ENCODE data around the gene BTBD9. TPM values are rescaled to one million over a fixed set of nuclear protein-coding genes. Genes with fewer than 3 reads are reported as not detected.
"Not testable (repeated sequence)": the region's sequence is repeated elsewhere in the genome, so short reads cannot be mapped to it uniquely, and the experiment has no call there.

Gene BTBD9
- total RNA-seq, 1 experiment from 2014 or later = 19.4 TPM

- TF ChIP-seq, protein P1, sequence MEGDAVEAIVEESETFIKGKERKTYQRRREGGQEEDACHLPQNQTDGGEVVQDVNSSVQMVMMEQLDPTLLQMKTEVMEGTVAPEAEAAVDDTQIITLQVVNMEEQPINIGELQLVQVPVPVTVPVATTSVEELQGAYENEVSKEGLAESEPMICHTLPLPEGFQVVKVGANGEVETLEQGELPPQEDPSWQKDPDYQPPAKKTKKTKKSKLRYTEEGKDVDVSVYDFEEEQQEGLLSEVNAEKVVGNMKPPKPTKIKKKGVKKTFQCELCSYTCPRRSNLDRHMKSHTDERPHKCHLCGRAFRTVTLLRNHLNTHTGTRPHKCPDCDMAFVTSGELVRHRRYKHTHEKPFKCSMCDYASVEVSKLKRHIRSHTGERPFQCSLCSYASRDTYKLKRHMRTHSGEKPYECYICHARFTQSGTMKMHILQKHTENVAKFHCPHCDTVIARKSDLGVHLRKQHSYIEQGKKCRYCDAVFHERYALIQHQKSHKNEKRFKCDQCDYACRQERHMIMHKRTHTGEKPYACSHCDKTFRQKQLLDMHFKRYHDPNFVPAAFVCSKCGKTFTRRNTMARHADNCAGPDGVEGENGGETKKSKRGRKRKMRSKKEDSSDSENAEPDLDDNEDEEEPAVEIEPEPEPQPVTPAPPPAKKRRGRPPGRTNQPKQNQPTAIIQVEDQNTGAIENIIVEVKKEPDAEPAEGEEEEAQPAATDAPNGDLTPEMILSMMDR (IDR thresholded peaks at IDR 0.05; ENCODE audit: unreplicated experiment) = no peak
- H3K9me3 Mint-ChIP-seq (ENCODE audit: low read depth, unreplicated experiment) = no peaks in the 10 kb centered on the region
- H3K27me3 Mint-ChIP-seq (ENCODE audit: unreplicated experiment) = no peaks in the 10 kb centered on the region
- no peak overlapping the region for H3K4me3 Mint-ChIP-seq (ENCODE audit: low read depth, unreplicated experiment)
- no peaks in the 10 kb centered on the region for H3K36me3 Mint-ChIP-seq (ENCODE audit: insufficient read depth, unreplicated experiment)
- no peak overlapping the region for H3K27ac Mint-ChIP-seq (ENCODE audit: unreplicated experiment)
- intact Hi-C loops (cut with micrococcal nuclease; ENCODE audit: unreplicated experiment) = no loop called here
- no TSS peak for BruUV-seq (replicated peaks)
- no peak for DNase-seq
- no peaks in the 10 kb centered on the region for H3K4me1 Mint-ChIP-seq (ENCODE audit: low read depth, unreplicated experiment)
- CTCF ChIA-PET = interaction anchor here (0.6 kb wide), 1 partner anchor 65 kb away, joined by 4 read pairs; no protein-coding TSS in a partner anchor
Measured at GRCh38 chr6:38432479-38432878, 207.2 kb downstream of the BTBD9 start.

DNA sequence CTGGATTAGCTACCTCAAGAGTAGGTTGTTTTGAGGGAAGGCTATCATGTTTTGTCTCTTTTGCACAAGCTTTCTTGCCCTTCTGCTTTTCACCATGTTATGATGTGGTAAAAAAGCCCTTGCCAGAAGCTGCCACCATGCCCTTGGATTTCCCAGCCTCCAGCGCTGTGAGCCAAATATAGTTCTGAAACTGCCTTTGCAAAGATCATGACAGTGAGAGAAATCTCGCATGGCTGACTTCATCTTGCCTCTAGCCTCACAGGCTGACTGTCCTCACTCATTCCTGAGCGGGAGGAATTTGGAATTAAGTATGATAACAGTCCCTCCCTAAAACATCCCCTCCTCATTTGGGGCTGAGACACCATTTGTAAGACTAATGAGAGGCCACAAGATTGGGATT, 207.7 kb downstream of the BTBD9 start:
- H3K36me3 Mint-ChIP-seq (ENCODE audit: insufficient read depth, unreplicated experiment) = no peaks in the 10 kb centered on the region
- BruUV-seq (replicated peaks) = no TSS peak
- intact Hi-C loops (cut with micrococcal nuclease; ENCODE audit: unreplicated experiment) = no loop called here
- CTCF ChIA-PET = no interaction called here
- no peaks in the 10 kb centered on the region for H3K9me3 Mint-ChIP-seq (ENCODE audit: low read depth, unreplicated experiment)
- DNase-seq = no peak
- no peaks in the 10 kb centered on the region for H3K27me3 Mint-ChIP-seq (ENCODE audit: unreplicated experiment)
- TF ChIP-seq, protein P1 (IDR thresholded peaks at IDR 0.05; ENCODE audit: unreplicated experiment) = no peak
- no peak overlapping the region for H3K4me3 Mint-ChIP-seq (ENCODE audit: low read depth, unreplicated experiment)
- no peaks in the 10 kb centered on the region for H3K4me1 Mint-ChIP-seq (ENCODE audit: low read depth, unreplicated experiment)
- H3K27ac Mint-ChIP-seq (ENCODE audit: unreplicated experiment) = no peak overlapping the region

DNA sequence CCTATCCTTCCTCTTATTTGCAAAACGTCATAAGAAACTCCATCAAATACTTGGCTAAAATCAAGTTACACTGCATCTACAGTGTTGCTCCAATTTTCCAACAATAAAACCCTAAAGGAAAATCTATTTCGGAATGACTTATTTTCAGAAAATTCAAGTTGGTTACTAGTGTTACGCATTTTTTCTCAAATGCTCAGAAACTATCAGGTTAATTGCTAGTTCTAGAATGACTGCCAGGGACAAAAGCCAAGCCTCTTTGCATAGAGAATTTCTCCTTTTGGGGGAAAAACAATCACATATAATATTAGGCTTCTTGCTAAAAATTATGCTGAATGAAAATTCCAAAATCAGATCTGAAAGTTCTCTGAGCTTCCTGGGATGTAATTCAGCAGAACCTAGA, 210.2 kb downstream of the BTBD9 start:
- Mint-ChIP-seq H3K27ac (ENCODE audit: unreplicated experiment) (no peak overlapping the region), H3K36me3 (ENCODE audit: insufficient read depth, unreplicated experiment) (no peaks in the 10 kb centered on the region), H3K27me3 (ENCODE audit: unreplicated experiment) (no peaks in the 10 kb centered on the region), H3K4me3 (ENCODE audit: low read depth, unreplicated experiment) (no peak overlapping the region), H3K4me1 (ENCODE audit: low read depth, unreplicated experiment) (no peaks in the 10 kb centered on the region), H3K9me3 (ENCODE audit: low read depth, unreplicated experiment) (no peaks in the 10 kb centered on the region)
- BruUV-seq (replicated peaks) = no TSS peak
- intact Hi-C loops (cut with micrococcal nuclease; ENCODE audit: unreplicated experiment) = no loop called here
- CTCF ChIA-PET = no interaction called here
- TF ChIP-seq, protein P1 (IDR thresholded peaks at IDR 0.05; ENCODE audit: unreplicated experiment) = no peak
- DNase-seq = no peak

DNA sequence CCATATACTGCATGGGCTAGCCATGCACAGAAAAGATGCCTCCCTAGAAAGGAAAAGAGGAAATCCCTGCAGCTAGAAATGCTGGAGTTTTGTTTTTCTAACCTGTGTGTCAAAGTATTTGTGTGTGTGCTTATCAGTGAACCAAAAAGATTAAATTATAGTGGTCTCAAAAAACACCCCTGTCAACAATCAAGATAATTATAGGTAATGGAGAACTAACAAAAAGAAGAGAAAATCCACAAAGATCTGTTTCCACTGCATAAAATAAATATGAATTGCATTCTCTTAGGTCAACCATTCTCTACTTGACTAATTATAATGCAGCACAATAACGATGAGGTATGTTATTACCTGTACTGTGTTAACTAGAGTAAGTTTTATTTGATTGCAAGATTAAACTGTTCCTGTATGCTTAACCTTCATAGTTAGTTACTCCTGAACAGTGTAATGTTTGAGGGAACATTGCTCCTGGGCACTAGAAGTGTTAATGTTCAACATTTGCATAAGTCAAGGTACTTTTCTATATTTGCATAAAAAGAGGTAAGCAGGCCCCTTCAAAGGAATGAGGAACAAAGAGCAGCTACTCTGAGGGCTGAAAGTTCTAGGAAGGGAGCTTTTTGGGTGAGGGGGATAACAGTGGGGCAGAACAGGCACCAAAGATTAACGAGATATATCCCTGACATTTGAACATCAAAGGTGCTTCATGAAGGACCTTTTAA, 212.1 kb downstream of the BTBD9 start:
- H3K4me1 Mint-ChIP-seq (ENCODE audit: low read depth, unreplicated experiment) = no peaks in the 10 kb centered on the region
- DNase-seq = no peak
- no peaks in the 10 kb centered on the region for H3K9me3 Mint-ChIP-seq (ENCODE audit: low read depth, unreplicated experiment)
- CTCF ChIA-PET = interaction anchor here (0.6 to 0.7 kb wide), 2 partner anchors 15 to 215 kb away, joined by 3 to 4 read pairs; no protein-coding TSS in a partner anchor
- no TSS peak for BruUV-seq (replicated peaks)
- intact Hi-C loops (cut with micrococcal nuclease; ENCODE audit: unreplicated experiment) = no loop called here
- H3K4me3 Mint-ChIP-seq (ENCODE audit: low read depth, unreplicated experiment) = no peak overlapping the region
- TF ChIP-seq, protein P1 (IDR thresholded peaks at IDR 0.05; ENCODE audit: unreplicated experiment) = no peak
- no peaks in the 10 kb centered on the region for H3K36me3 Mint-ChIP-seq (ENCODE audit: insufficient read depth, unreplicated experiment)
- no peaks in the 10 kb centered on the region for H3K27me3 Mint-ChIP-seq (ENCODE audit: unreplicated experiment)
- no peak overlapping the region for H3K27ac Mint-ChIP-seq (ENCODE audit: unreplicated experiment)

DNA sequence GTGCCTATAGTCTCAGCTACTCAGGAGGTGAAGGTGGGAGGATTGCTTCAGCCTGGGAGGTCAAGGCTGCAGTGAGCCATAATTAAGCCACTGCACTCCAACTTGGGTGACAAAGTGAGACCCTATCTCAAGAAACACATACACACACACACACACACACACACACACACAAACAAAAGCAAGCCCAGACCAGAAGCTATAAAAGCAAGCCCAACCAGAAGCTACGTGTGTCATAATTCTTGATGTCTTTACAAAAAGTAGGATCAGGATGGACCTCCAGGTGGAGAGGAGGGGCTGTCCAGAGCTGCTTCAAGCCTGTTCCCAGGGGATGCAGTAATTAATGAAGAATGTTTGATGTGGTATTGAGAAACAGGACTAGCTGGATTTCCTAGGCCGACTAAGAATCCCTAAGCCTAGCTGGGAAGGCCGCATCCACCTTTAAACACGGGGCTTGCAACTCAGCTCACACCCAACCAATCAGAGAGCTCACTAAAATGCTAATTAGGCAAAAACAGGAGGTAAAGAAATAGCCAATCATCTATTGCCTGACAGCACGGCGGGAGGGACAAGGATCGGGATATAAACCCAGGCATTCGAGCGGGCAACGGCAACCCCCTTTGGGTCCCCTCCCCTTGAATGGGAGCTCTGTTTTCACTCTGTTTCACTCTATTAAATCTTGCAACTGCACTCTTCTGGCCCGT, 213.8 kb downstream of the BTBD9 start:
- H3K4me1 Mint-ChIP-seq (ENCODE audit: low read depth, unreplicated experiment); H3K27ac Mint-ChIP-seq (ENCODE audit: unreplicated experiment); BruUV-seq (replicated peaks); H3K9me3 Mint-ChIP-seq (ENCODE audit: low read depth, unreplicated experiment); H3K27me3 Mint-ChIP-seq (ENCODE audit: unreplicated experiment); intact Hi-C loops (cut with micrococcal nuclease; ENCODE audit: unreplicated experiment); H3K4me3 Mint-ChIP-seq (ENCODE audit: low read depth, unreplicated experiment); H3K36me3 Mint-ChIP-seq (ENCODE audit: insufficient read depth, unreplicated experiment); DNase-seq: not testable (repeated sequence)
- CTCF ChIA-PET = interaction anchor here (0.6 to 1.5 kb wide), 4 partner anchors 13 to 826 kb away, joined by 3 to 6 read pairs (median 4); no protein-coding TSS in a partner anchor

Data from Calu3 (cell line).